ENCODE results near the gene KCNQ1OT1. TPM values are rescaled to one million over a fixed set of nuclear protein-coding genes. Genes with fewer than 3 reads are reported as not detected.

Gene KCNQ1OT1
- total and polyA plus RNA-seq, 12 donors, result 0.01 to 0.73 (median 0.43) TPM

- H3K4me3 ChIP-seq, result peak overlapping the region in 3 of 10 donors; percentile 3 to 19 (median 10)
- H3K36me3 ChIP-seq, result no peaks in the 10 kb centered on the region
- peaks cover 0 to 20% (median 3%) of the 10 kb centered on the region in 11 donors for H3K9me3 ChIP-seq
- DNase-seq, result peak in 1 of 2 donors; percentile 24
- peaks cover 0 to 15% (median 5%) of the 10 kb centered on the region in 9 donors for H3K4me1 ChIP-seq
- H3K27ac ChIP-seq, result peak overlapping the region in 5 of 10 donors; percentile 43 to 60 (median 46)
- WGBS, 2 donors, result 64% methylated on average over 14 of the region's 14 CpGs
- peak in 7 of 8 donors; percentile 23 to 65 (median 47) for ATAC-seq
- no peak for TF ChIP-seq CTCF (IDR thresholded peaks at IDR 0.05)
- intact Hi-C loops (cut with DNase I), result loop anchor here in 1 of 10 donors (10.0 kb wide), 1 partner anchor 56 kb away; no protein-coding TSS in a partner anchor
- no peaks in the 10 kb centered on the region for H3K27me3 ChIP-seq
These were observed 9.0 kb upstream of the KCNQ1OT1 start for GRCh38 chr11:2708757-2709281.

GRCh38 chr11:2708151-2708581 lies 8.4 kb upstream of the KCNQ1OT1 start:
- WGBS, 2 donors, result 60 to 68% methylated on average over 11 of the region's 11 CpGs
- peaks cover 0 to 20% (median 3%) of the 10 kb centered on the region in 11 donors for H3K9me3 ChIP-seq
- peaks cover 0 to 21% (median 10%) of the 10 kb centered on the region in 9 donors for H3K4me1 ChIP-seq
- peak in 6 of 8 donors; percentile 20 to 59 (median 40) for ATAC-seq
- H3K36me3 ChIP-seq, result no peaks in the 10 kb centered on the region
- intact Hi-C loops (cut with DNase I), result loop anchor here in 1 of 10 donors (10.0 kb wide), 1 partner anchor 57 kb away; no protein-coding TSS in a partner anchor
- H3K4me3 ChIP-seq, result no peak overlapping the region
- TF ChIP-seq CTCF (IDR thresholded peaks at IDR 0.05), result no peak
- no peaks in the 10 kb centered on the region for H3K27me3 ChIP-seq
- peak in 1 of 2 donors; percentile 55 for DNase-seq
- H3K27ac ChIP-seq, result peak overlapping the region in 5 of 10 donors; percentile 43 to 60 (median 46)

GRCh38 chr11:2707736-2708135 lies 7.9 kb upstream of the KCNQ1OT1 start:
- Histone ChIP-seq H3K36me3 (no peaks in the 10 kb centered on the region), H3K4me1 (peaks cover 0 to 23% (median 10%) of the 10 kb centered on the region in 9 donors), H3K4me3 (no peak overlapping the region), H3K27me3 (no peaks in the 10 kb centered on the region), H3K9me3 (peaks cover 0 to 20% (median 3%) of the 10 kb centered on the region in 11 donors), H3K27ac (peak overlapping the region in 3 of 10 donors; percentile 44 to 53 (median 46))
- TF ChIP-seq CTCF (IDR thresholded peaks at IDR 0.05), result no peak
- intact Hi-C loops (cut with DNase I), result loop anchor here in 1 of 10 donors (10.0 kb wide), 1 partner anchor 57 kb away; no protein-coding TSS in a partner anchor
- ATAC-seq (peak in 1 of 8 donors; percentile 3), DNase-seq (no peak)
- 93 to 94% methylated on average over 7 of the region's 7 CpGs for WGBS, 2 donors

- H3K36me3 ChIP-seq, result no peaks in the 10 kb centered on the region
- H3K27ac ChIP-seq, result no peak overlapping the region
- intact Hi-C loops (cut with DNase I), result loop anchor here in 1 of 10 donors (10.0 kb wide), 1 partner anchor 58 kb away; no protein-coding TSS in a partner anchor
- peaks cover 0 to 23% (median 10%) of the 10 kb centered on the region in 9 donors for H3K4me1 ChIP-seq
- H3K9me3 ChIP-seq, result peaks cover 0 to 20% (median 3%) of the 10 kb centered on the region in 11 donors
- no peaks in the 10 kb centered on the region for H3K27me3 ChIP-seq
- no peak overlapping the region for H3K4me3 ChIP-seq
- no peak for DNase-seq
- no peak for ATAC-seq
- WGBS, 2 donors, result 97 to 100% methylated on average over 1 of the region's 1 CpG
- TF ChIP-seq CTCF (IDR thresholded peaks at IDR 0.05), result no peak
These were observed 6.5 kb upstream of the KCNQ1OT1 start for GRCh38 chr11:2706321-2706720.

Measured in heart right ventricle (tissue), 16 donors.